Osteocyte (in vitro differentiated cells): ENCODE measurements around the gene TENT5C. TPM values are rescaled to one million over a fixed set of nuclear protein-coding genes. Genes with fewer than 3 reads are reported as not detected.

Experiments
- DNase-seq: peaks from one replicate; pipeline ENCODE4 v3.0.0; 2021; ENCODE audit warnings: mixed read lengths; ENCODE audit not compliant: unreplicated experiment; ENCODE audit errors: extremely low spot score
- H3K27ac Mint-ChIP-seq: one replicate; pipeline ENCODE4 v1.8.0; 2021; ENCODE audit warnings: mild to moderate bottlenecking, mixed read lengths; ENCODE audit not compliant: unreplicated experiment
- H3K27me3 Mint-ChIP-seq: one replicate; pipeline ENCODE4 v1.8.0; 2021; ENCODE audit warnings: mixed read lengths; ENCODE audit not compliant: unreplicated experiment
- H3K36me3 Mint-ChIP-seq: one replicate; pipeline ENCODE4 v1.8.0; 2021; ENCODE audit warnings: mixed read lengths; ENCODE audit not compliant: unreplicated experiment
- H3K4me1 Mint-ChIP-seq: one replicate; pipeline ENCODE4 v1.8.0; 2021; ENCODE audit warnings: mixed read lengths; ENCODE audit not compliant: unreplicated experiment
- H3K4me3 Mint-ChIP-seq: one replicate; pipeline ENCODE4 v1.8.0; 2021; ENCODE audit warnings: mild to moderate bottlenecking, moderate library complexity, mixed read lengths; ENCODE audit not compliant: unreplicated experiment
- H3K9me3 Mint-ChIP-seq: one replicate; pipeline ENCODE4 v1.8.0; 2021; ENCODE audit warnings: mixed read lengths; ENCODE audit not compliant: unreplicated experiment
- CTCF ChIP-seq: fragments of 200-600 bp; sonication (generic); IDR thresholded peaks from 2 replicates; pipeline ENCODE4 v1.5.0; 2021; ENCODE audit warnings: antibody characterized with exemption, mild to moderate bottlenecking, moderate library complexity
- total RNA-seq: library from RNA; stranded (reverse); gene quantifications from 2 replicates; pipeline ENCODE4 v1.2.1, GENCODE V29; 2021

The TENT5C gene
- total RNA-seq, 1 donor from 2014 or later, result 0.08 TPM

GRCh38 chr1:117567976-117568375, 37.9 kb upstream of the TENT5C start:
- no peak for DNase-seq
- no peak overlapping the region for H3K4me3 Mint-ChIP-seq
- no peaks in the 10 kb centered on the region for H3K36me3 Mint-ChIP-seq
- TF ChIP-seq CTCF, result no peak
- no peaks in the 10 kb centered on the region for H3K4me1 Mint-ChIP-seq
- H3K27me3 Mint-ChIP-seq, result peaks cover 9% of the 10 kb centered on the region
- H3K27ac Mint-ChIP-seq, result no peak overlapping the region
- H3K9me3 Mint-ChIP-seq, result no peaks in the 10 kb centered on the region

GRCh38 chr1:117568999-117569398, 36.8 kb upstream of the TENT5C start:
- H3K27ac Mint-ChIP-seq, result no peak overlapping the region
- no peak for DNase-seq

GRCh38 chr1:117569856-117570255, 36.0 kb upstream of the TENT5C start:
- TF ChIP-seq CTCF, result no peak
- Mint-ChIP-seq H3K27ac (no peak overlapping the region), H3K36me3 (no peaks in the 10 kb centered on the region), H3K4me1 (no peaks in the 10 kb centered on the region), H3K9me3 (no peaks in the 10 kb centered on the region), H3K4me3 (no peak overlapping the region), H3K27me3 (peaks cover 6% of the 10 kb centered on the region)
- no peak for DNase-seq

More at GRCh38 chr1:117568999-117569398, 36.8 kb upstream of the TENT5C start:
- TF ChIP-seq CTCF, result no peak
- Mint-ChIP-seq H3K4me1 (no peaks in the 10 kb centered on the region), H3K4me3 (no peak overlapping the region), H3K36me3 (no peaks in the 10 kb centered on the region), H3K27me3 (peaks cover 9% of the 10 kb centered on the region), H3K9me3 (no peaks in the 10 kb centered on the region)

- Mint-ChIP-seq H3K9me3 (no peaks in the 10 kb centered on the region), H3K4me3 (no peak overlapping the region), H3K27me3 (peaks cover 5% of the 10 kb centered on the region), H3K27ac (no peak overlapping the region), H3K36me3 (no peaks in the 10 kb centered on the region), H3K4me1 (no peaks in the 10 kb centered on the region)
- TF ChIP-seq CTCF, result no peak
- no peak for DNase-seq
Observed at GRCh38 chr1:117570988-117571409, 34.8 kb upstream of the TENT5C start.

GRCh38 chr1:117571496-117571895, 34.4 kb upstream of the TENT5C start:
- Mint-ChIP-seq H3K27ac (no peak overlapping the region), H3K4me1 (no peaks in the 10 kb centered on the region), H3K9me3 (no peaks in the 10 kb centered on the region), H3K27me3 (peaks cover 5% of the 10 kb centered on the region), H3K4me3 (no peak overlapping the region), H3K36me3 (no peaks in the 10 kb centered on the region)
- TF ChIP-seq CTCF, result no peak
- no peak for DNase-seq
